Erythroblast (primary cell): ENCODE measurements around the gene TAF11L5.

ENCODE experiments used
- GATA1 ChIP-seq: IDR thresholded peaks from 2 replicates; pipeline ENCODE4 v1.6.1; 2011; ENCODE audit warnings: low read depth, mild to moderate bottlenecking, control low read depth, low read length, moderate library complexity
- POLR2A ChIP-seq: IDR thresholded peaks from 2 replicates; pipeline ENCODE4 v1.6.1; 2011; ENCODE audit warnings: mild to moderate bottlenecking, low read length

- TF ChIP-seq POLR2A, result no peak
- no peak for TF ChIP-seq GATA1
These were observed 47.3 kb upstream of the TAF11L5 start for GRCh38 chr5:17477573-17478265.
